NCI-H1417 treated with DMSO at 0.1 percent for 48 hours (cell line): ENCODE measurements around the gene DHX29.
"Not testable (repeated sequence)": the region's sequence is repeated elsewhere in the genome, so short reads cannot be mapped to it uniquely, and the experiment has no call there.

Source experiments
- DNase-seq: peaks from one replicate; lab custom pipeline; 2025; lab: John Stamatoyannopoulos, UW

DHX29 gene

GRCh38 chr5:55307383-55308253 lies at the start of gene DHX29, which contains the start of gene MTREX:
TSS of gene DHX29 (minus strand) at chr5:55307694. CDS start at chr5:55307573, 121 bp downstream.
TSS of gene MTREX (plus strand) at chr5:55307989. CDS start at chr5:55308014, 25 bp downstream.
- DNase-seq = peak; percentile 60

- DNase-seq = no peak
Measured at GRCh38 chr5:55356896-55357295, 49.4 kb upstream of the DHX29 start.

- no peak for DNase-seq
Measured at GRCh38 chr5:55350754-55351153, 43.3 kb upstream of the DHX29 start.

- DNase-seq = no peak
Measured at GRCh38 chr5:55347786-55348185, 40.3 kb upstream of the DHX29 start.

- DNase-seq = no peak
Measured at GRCh38 chr5:55345327-55345726, 37.8 kb upstream of the DHX29 start.

- no peak for DNase-seq
Measured at GRCh38 chr5:55344392-55344992, 37.0 kb upstream of the DHX29 start.

- no peak for DNase-seq
Measured at GRCh38 chr5:55343609-55344008, 36.1 kb upstream of the DHX29 start.

- DNase-seq = no peak
Measured at GRCh38 chr5:55343107-55343506, 35.6 kb upstream of the DHX29 start.

GRCh38 chr5:55338810-55339243 lies 31.3 kb upstream of the DHX29 start:
- DNase-seq = no peak

GRCh38 chr5:55338092-55338613 lies 30.7 kb upstream of the DHX29 start:
- no peak for DNase-seq

GRCh38 chr5:55333811-55334210 lies 26.3 kb upstream of the DHX29 start:
- DNase-seq = no peak

- DNase-seq = no peak
Measured at GRCh38 chr5:55333017-55333416, 25.5 kb upstream of the DHX29 start.

- DNase-seq = no peak
Measured at GRCh38 chr5:55331321-55331720, 23.8 kb upstream of the DHX29 start.

GRCh38 chr5:55327281-55327680 lies 19.8 kb upstream of the DHX29 start:
- DNase-seq = no peak

- no peak for DNase-seq
Measured at GRCh38 chr5:55325621-55326020, 18.1 kb upstream of the DHX29 start.

- no peak for DNase-seq
Measured at GRCh38 chr5:55324815-55325418, 17.4 kb upstream of the DHX29 start.

GRCh38 chr5:55324006-55324405 lies 16.5 kb upstream of the DHX29 start:
- DNase-seq = no peak

- no peak for DNase-seq
Measured at GRCh38 chr5:55320571-55320970, 13.1 kb upstream of the DHX29 start.

GRCh38 chr5:55319491-55319890 lies 12.0 kb upstream of the DHX29 start:
- no peak for DNase-seq

GRCh38 chr5:55318237-55318636 lies 10.7 kb upstream of the DHX29 start:
- DNase-seq = not testable (repeated sequence)

GRCh38 chr5:55316837-55317236 lies 9.3 kb upstream of the DHX29 start:
- no peak for DNase-seq

- DNase-seq = no peak
Measured at GRCh38 chr5:55316289-55316688, 8.8 kb upstream of the DHX29 start.
